GM12892 (cell line): ENCODE measurements around the gene TPR.

Experiments
- POLR2A ChIP-seq: IDR thresholded peaks from 2 replicates; pipeline ENCODE4 v1.6.1; 2011; ENCODE audit warnings: low read depth, low read length, control low read depth
- POLR2AphosphoS5 ChIP-seq: IDR thresholded peaks from 2 replicates; pipeline ENCODE4 v1.6.1; 2011; ENCODE audit warnings: low read depth, low read length, control low read depth
- TAF1 ChIP-seq: IDR thresholded peaks from 2 replicates; pipeline ENCODE4 v1.6.1; 2011; ENCODE audit warnings: low read depth, mild to moderate bottlenecking, control low read depth, low read length, borderline replicate concordance

DNA sequence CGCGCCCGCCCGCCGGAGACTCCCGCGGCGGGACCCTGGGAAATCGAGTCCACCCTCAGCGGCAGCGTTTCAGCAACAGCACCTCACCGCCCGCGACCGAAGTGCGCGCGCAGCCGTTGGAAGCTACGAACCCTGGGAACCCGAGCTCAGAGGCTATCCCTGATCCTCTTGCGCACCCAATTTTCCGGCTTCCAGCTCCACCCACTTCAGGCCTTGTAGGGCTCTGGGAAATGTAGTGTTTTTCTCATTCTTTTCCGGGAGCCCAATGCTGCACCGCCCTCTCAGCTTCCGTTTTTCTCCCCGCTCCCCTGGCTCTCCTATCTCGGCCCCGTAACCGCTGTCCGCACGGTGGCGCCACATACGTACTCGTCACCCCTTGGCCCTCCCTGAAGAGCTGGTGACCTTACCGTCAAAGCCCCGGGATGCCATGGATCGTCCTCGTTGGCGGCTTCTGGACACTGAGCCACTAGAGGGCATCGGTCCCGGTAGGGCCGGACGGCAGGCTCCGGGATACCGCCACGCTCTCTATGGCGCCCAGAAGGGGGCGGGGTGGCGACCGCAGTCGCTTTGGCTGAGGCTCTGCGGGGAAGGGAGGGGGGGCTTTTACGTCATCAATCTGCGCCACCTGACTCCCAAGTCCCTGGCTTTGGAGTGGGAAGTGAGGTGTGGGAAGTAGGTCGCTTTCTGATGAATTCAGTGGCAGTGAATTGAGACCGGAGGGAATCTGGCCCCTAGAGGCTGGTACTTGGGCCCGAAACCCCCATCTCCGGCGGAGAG lies at the start of gene TPR, which contains the start of gene ODR4:
- peak; percentile 77 for TF ChIP-seq POLR2A
- TF ChIP-seq POLR2AphosphoS5, result peak; percentile 52; the same call in 1 of the 2 replicates
- peak; percentile 48; the same call in 1 of the 2 replicates for TF ChIP-seq TAF1
